ENCODE data around the gene SUGP1.

Gene SUGP1

GRCh38 chr19:19329126-19329525 is 8.8 kb upstream of the SUGP1 start:
- no CpG with 5 or more reads among the region's 6 CpGs for WGBS (ENCODE audit: extremely low coverage, insufficient coverage, insufficient read length)
- H3K27me3 ChIP-seq (ENCODE audit: insufficient read depth, low read length), result no peaks in the 10 kb centered on the region
- H3K4me3 ChIP-seq (ENCODE audit: low read depth, low read length), result no peak overlapping the region
- H3K4me1 ChIP-seq (ENCODE audit: control insufficient read depth in 1 of 2, insufficient read depth in 2 of 2, low read length in 2 of 2), result no peaks in the 10 kb centered on the region
- no peak overlapping the region for H4K8ac ChIP-seq (ENCODE audit: low read depth, low read length)
- H4K91ac ChIP-seq (ENCODE audit: low read depth, low read length), result no peak overlapping the region
- H3K9me3 ChIP-seq (ENCODE audit: insufficient read depth, low read depth, low read length), result no peaks in the 10 kb centered on the region
- no peaks in the 10 kb centered on the region for H3K79me1 ChIP-seq (ENCODE audit: low read length)
- no peak overlapping the region for H4K12ac ChIP-seq (ENCODE audit: low read depth, low read length)
- H3K4ac ChIP-seq (ENCODE audit: low read depth, low read length), result no peak overlapping the region
- no peaks in the 10 kb centered on the region for H3K79me2 ChIP-seq (ENCODE audit: control insufficient read depth, insufficient read depth, low read length, poor library complexity)
- H3K14ac ChIP-seq (ENCODE audit: low read length), result no peak overlapping the region
- H3K23ac ChIP-seq (ENCODE audit: low read length), result no peak overlapping the region
- no peak overlapping the region for H3K9ac ChIP-seq (ENCODE audit: low read length)
- H3K27ac ChIP-seq (ENCODE audit: low read depth, low read length), result no peak overlapping the region
- DNase-seq, result no peak
- no peak overlapping the region for H2BK120ac ChIP-seq (ENCODE audit: insufficient read depth, low read length, poor library complexity)
- no peak overlapping the region for H2BK5ac ChIP-seq (ENCODE audit: low read depth, low read length, poor library complexity)
- H3K4me2 ChIP-seq (ENCODE audit: low read length), result no peak overlapping the region
- H3K18ac ChIP-seq (ENCODE audit: low read length), result no peak overlapping the region
- H2AFZ ChIP-seq (ENCODE audit: insufficient read depth, low read length, poor library complexity), result no peak overlapping the region
- H2AK5ac ChIP-seq (ENCODE audit: low read length), result no peak overlapping the region
- peaks cover 41 to 57% of the 10 kb centered on the region in 2 experiments for H3K36me3 ChIP-seq (ENCODE audit: control insufficient read depth in 1 of 2, insufficient read depth in 2 of 2, low read length in 2 of 2)
- no peak overlapping the region for H2BK12ac ChIP-seq (ENCODE audit: low read length)

GRCh38 chr19:19327672-19328071 is 7.4 kb upstream of the SUGP1 start:
- no peak for DNase-seq
- H3K23ac ChIP-seq (ENCODE audit: low read length), result no peak overlapping the region
- H2BK12ac ChIP-seq (ENCODE audit: low read length), result no peak overlapping the region
- peak overlapping the region; percentile 25 for H3K4ac ChIP-seq (ENCODE audit: low read depth, low read length)
- H3K79me2 ChIP-seq (ENCODE audit: control insufficient read depth, insufficient read depth, low read length, poor library complexity), result no peaks in the 10 kb centered on the region
- no CpG with 5 or more reads among the region's 8 CpGs for WGBS (ENCODE audit: extremely low coverage, insufficient coverage, insufficient read length)
- H3K79me1 ChIP-seq (ENCODE audit: low read length), result no peaks in the 10 kb centered on the region
- H3K9me3 ChIP-seq (ENCODE audit: insufficient read depth, low read depth, low read length), result no peaks in the 10 kb centered on the region
- H4K12ac ChIP-seq (ENCODE audit: low read depth, low read length), result no peak overlapping the region
- H2AK5ac ChIP-seq (ENCODE audit: low read length), result no peak overlapping the region
- no peak overlapping the region for H3K9ac ChIP-seq (ENCODE audit: low read length)
- H2BK5ac ChIP-seq (ENCODE audit: low read depth, low read length, poor library complexity), result no peak overlapping the region
- H3K27ac ChIP-seq (ENCODE audit: low read depth, low read length), result no peak overlapping the region
- H3K4me3 ChIP-seq (ENCODE audit: low read depth, low read length), result no peak overlapping the region
- no peak overlapping the region for H4K91ac ChIP-seq (ENCODE audit: low read depth, low read length)
- H4K8ac ChIP-seq (ENCODE audit: low read depth, low read length), result no peak overlapping the region
- no peak overlapping the region for H3K18ac ChIP-seq (ENCODE audit: low read length)
- H3K4me1 ChIP-seq (ENCODE audit: control insufficient read depth in 1 of 2, insufficient read depth in 2 of 2, low read length in 2 of 2), result no peaks in the 10 kb centered on the region
- no peak overlapping the region for H2BK120ac ChIP-seq (ENCODE audit: insufficient read depth, low read length, poor library complexity)
- no peak overlapping the region for H3K4me2 ChIP-seq (ENCODE audit: low read length)
- H2AFZ ChIP-seq (ENCODE audit: insufficient read depth, low read length, poor library complexity), result no peak overlapping the region
- no peak overlapping the region for H3K14ac ChIP-seq (ENCODE audit: low read length)
- no peaks in the 10 kb centered on the region for H3K27me3 ChIP-seq (ENCODE audit: insufficient read depth, low read length)
- H3K36me3 ChIP-seq (ENCODE audit: control insufficient read depth in 1 of 2, insufficient read depth in 2 of 2, low read length in 2 of 2), result peaks cover 34 to 54% of the 10 kb centered on the region in 2 experiments

GRCh38 chr19:19324059-19324770 is 3.9 kb upstream of the SUGP1 start:
- no peak overlapping the region for H2BK5ac ChIP-seq (ENCODE audit: low read depth, low read length, poor library complexity)
- no peak overlapping the region for H2BK120ac ChIP-seq (ENCODE audit: insufficient read depth, low read length, poor library complexity)
- no peak overlapping the region for H3K9ac ChIP-seq (ENCODE audit: low read length)
- H2AK5ac ChIP-seq (ENCODE audit: low read length), result no peak overlapping the region
- no peaks in the 10 kb centered on the region for H3K27me3 ChIP-seq (ENCODE audit: insufficient read depth, low read length)
- H2AFZ ChIP-seq (ENCODE audit: insufficient read depth, low read length, poor library complexity), result no peak overlapping the region
- no peak overlapping the region for H4K8ac ChIP-seq (ENCODE audit: low read depth, low read length)
- H3K79me2 ChIP-seq (ENCODE audit: control insufficient read depth, insufficient read depth, low read length, poor library complexity), result peaks cover 18% of the 10 kb centered on the region
- no peak overlapping the region for H3K4me2 ChIP-seq (ENCODE audit: low read length)
- H3K4ac ChIP-seq (ENCODE audit: low read depth, low read length), result no peak overlapping the region
- H4K12ac ChIP-seq (ENCODE audit: low read depth, low read length), result no peak overlapping the region
- no peak for DNase-seq
- no peak overlapping the region for H3K23ac ChIP-seq (ENCODE audit: low read length)
- no peak overlapping the region for H2BK12ac ChIP-seq (ENCODE audit: low read length)
- no peak overlapping the region for H3K14ac ChIP-seq (ENCODE audit: low read length)
- H3K18ac ChIP-seq (ENCODE audit: low read length), result no peak overlapping the region
- peaks cover 7 to 12% of the 10 kb centered on the region in 2 experiments for H3K4me1 ChIP-seq (ENCODE audit: control insufficient read depth in 1 of 2, insufficient read depth in 2 of 2, low read length in 2 of 2)
- H3K79me1 ChIP-seq (ENCODE audit: low read length), result peaks cover 15% of the 10 kb centered on the region
- H3K4me3 ChIP-seq (ENCODE audit: low read depth, low read length), result no peak overlapping the region
- H3K36me3 ChIP-seq (ENCODE audit: control insufficient read depth in 1 of 2, insufficient read depth in 2 of 2, low read length in 2 of 2), result peaks cover 12 to 30% of the 10 kb centered on the region in 2 experiments
- no peak overlapping the region for H3K27ac ChIP-seq (ENCODE audit: low read depth, low read length)
- no peaks in the 10 kb centered on the region for H3K9me3 ChIP-seq (ENCODE audit: insufficient read depth, low read depth, low read length)
- WGBS (ENCODE audit: extremely low coverage, insufficient coverage, insufficient read length), result no CpG with 5 or more reads among the region's 7 CpGs
- no peak overlapping the region for H4K91ac ChIP-seq (ENCODE audit: low read depth, low read length)

GRCh38 chr19:19321141-19321577 is 850 bp upstream of the SUGP1 start:
- WGBS (ENCODE audit: extremely low coverage, insufficient coverage, insufficient read length), result no CpG with 5 or more reads among the region's 34 CpGs
- Histone ChIP-seq H3K9ac (ENCODE audit: low read length) (peak overlapping the region; percentile 98), H3K27ac (ENCODE audit: low read depth, low read length) (peak overlapping the region; percentile 69)

More at GRCh38 chr19:19321141-19321577, 850 bp upstream of the SUGP1 start:
- H3K36me3 ChIP-seq (ENCODE audit: control insufficient read depth in 1 of 2, insufficient read depth in 2 of 2, low read length in 2 of 2), result peaks cover 13 to 22% of the 10 kb centered on the region in 2 experiments
- no peak overlapping the region for H3K23ac ChIP-seq (ENCODE audit: low read length)
- peak overlapping the region; percentile 88 for H4K8ac ChIP-seq (ENCODE audit: low read depth, low read length)
- no peaks in the 10 kb centered on the region for H3K27me3 ChIP-seq (ENCODE audit: insufficient read depth, low read length)
- H2BK5ac ChIP-seq (ENCODE audit: low read depth, low read length, poor library complexity), result peak overlapping the region; percentile 84
- peak overlapping the region; percentile 98 for H4K91ac ChIP-seq (ENCODE audit: low read depth, low read length)
- H3K9me3 ChIP-seq (ENCODE audit: insufficient read depth, low read depth, low read length), result no peaks in the 10 kb centered on the region
- peaks cover 7 to 12% of the 10 kb centered on the region in 2 experiments for H3K4me1 ChIP-seq (ENCODE audit: control insufficient read depth in 1 of 2, insufficient read depth in 2 of 2, low read length in 2 of 2)
- H3K14ac ChIP-seq (ENCODE audit: low read length), result peak overlapping the region; percentile 92
- peak overlapping the region; percentile 90 for H2BK120ac ChIP-seq (ENCODE audit: insufficient read depth, low read length, poor library complexity)
- H3K79me1 ChIP-seq (ENCODE audit: low read length), result peaks cover 15% of the 10 kb centered on the region
- H2AK5ac ChIP-seq (ENCODE audit: low read length), result peak overlapping the region; percentile 95
- H3K4me2 ChIP-seq (ENCODE audit: low read length), result peak overlapping the region; percentile 94
- H2BK12ac ChIP-seq (ENCODE audit: low read length), result no peak overlapping the region
- peaks cover 18% of the 10 kb centered on the region for H3K79me2 ChIP-seq (ENCODE audit: control insufficient read depth, insufficient read depth, low read length, poor library complexity)
- peak overlapping the region; percentile 51 for H2AFZ ChIP-seq (ENCODE audit: insufficient read depth, low read length, poor library complexity)
- peak overlapping the region; percentile 99 for H3K4me3 ChIP-seq (ENCODE audit: low read depth, low read length)
- DNase-seq, result peak; percentile 10 to 34
- H3K18ac ChIP-seq (ENCODE audit: low read length), result peak overlapping the region; percentile 89
- peak overlapping the region; percentile 97 for H3K4ac ChIP-seq (ENCODE audit: low read depth, low read length)
- H4K12ac ChIP-seq (ENCODE audit: low read depth, low read length), result peak overlapping the region; percentile 43

Measured in trophoblast cell (in vitro differentiated cells and primary cell).